ENCODE data around the gene C1S.
"Not testable (repeated sequence)": the region's sequence is repeated elsewhere in the genome, so short reads cannot be mapped to it uniquely, and the experiment has no call there.

The C1S gene

GRCh38 chr12:7035463-7035862 lies 25.1 kb upstream of the C1S start:
- Histone ChIP-seq H3K4me2 (ENCODE audit: low read depth, low read length, poor library complexity, severe bottlenecking) (no peak overlapping the region), H4K20me1 (ENCODE audit: insufficient read depth, low read length, poor library complexity, severe bottlenecking) (no peaks in the 10 kb centered on the region), H2AFZ (ENCODE audit: low read length) (no peak overlapping the region), H3K36me3 (ENCODE audit: insufficient read depth, low read length) (no peaks in the 10 kb centered on the region), H3K9ac (ENCODE audit: low read depth, low read length, poor library complexity, severe bottlenecking) (no peak overlapping the region), H3K79me2 (ENCODE audit: insufficient read depth, low read length) (no peaks in the 10 kb centered on the region), H3K27me3 (ENCODE audit: insufficient read depth, low read length, poor library complexity, severe bottlenecking) (no peaks in the 10 kb centered on the region), H3K9me2 (replicated peaks; ENCODE audit: low read depth, low read length) (no peaks in the 10 kb centered on the region), H3K4me1 (ENCODE audit: insufficient read depth, low read length, poor library complexity, severe bottlenecking) (peaks cover 4% of the 10 kb centered on the region), H3F3A (ENCODE audit: low read depth) (no peaks in the 10 kb centered on the region), H3K9me3 (ENCODE audit: insufficient read depth, low read depth, low read length) (no peaks in the 10 kb centered on the region), H3K4me3 (ENCODE audit: low read length, poor library complexity, severe bottlenecking) (no peak overlapping the region)
- TF ChIP-seq CTCF (conservative IDR thresholded peaks at IDR 0.05; ENCODE audit: low read length) (no peak), EZH2phosphoT487 (IDR thresholded peaks at IDR 0.05; ENCODE audit: borderline replicate concordance) (no peak)

DNA sequence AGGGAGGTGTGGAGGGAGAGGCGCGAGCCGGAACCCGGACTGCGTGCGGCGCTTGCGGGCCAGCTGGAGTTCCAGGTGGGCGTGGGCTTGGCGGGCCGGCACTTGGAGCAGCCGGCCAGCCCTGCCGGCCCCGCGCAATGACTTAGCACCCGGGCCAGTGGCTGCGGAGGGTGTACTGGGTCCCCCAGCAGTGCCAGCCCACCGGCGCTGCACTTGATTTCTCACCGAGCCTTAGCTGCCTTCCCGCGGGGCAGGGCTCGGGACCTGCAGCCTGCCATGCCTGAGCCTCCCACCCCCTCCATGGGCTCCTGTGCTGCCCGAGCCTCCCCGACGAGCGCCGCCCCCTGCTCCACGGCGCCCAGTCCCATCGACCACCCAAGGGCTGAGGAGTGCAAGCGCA lies 23.1 kb upstream of the C1S start:
- not testable (repeated sequence) for H3K9me2 ChIP-seq (replicated peaks; ENCODE audit: low read depth, low read length); H3K4me2 ChIP-seq (ENCODE audit: low read depth, low read length, poor library complexity, severe bottlenecking); H3K27me3 ChIP-seq (ENCODE audit: insufficient read depth, low read length, poor library complexity, severe bottlenecking); H3K36me3 ChIP-seq (ENCODE audit: insufficient read depth, low read length); H3K4me1 ChIP-seq (ENCODE audit: insufficient read depth, low read length, poor library complexity, severe bottlenecking); H3F3A ChIP-seq (ENCODE audit: low read depth); H3K9me3 ChIP-seq (ENCODE audit: insufficient read depth, low read depth, low read length); H3K4me3 ChIP-seq (ENCODE audit: low read length, poor library complexity, severe bottlenecking); H3K9ac ChIP-seq (ENCODE audit: low read depth, low read length, poor library complexity, severe bottlenecking); H3K79me2 ChIP-seq (ENCODE audit: insufficient read depth, low read length); H2AFZ ChIP-seq (ENCODE audit: low read length); H4K20me1 ChIP-seq (ENCODE audit: insufficient read depth, low read length, poor library complexity, severe bottlenecking)

DNA sequence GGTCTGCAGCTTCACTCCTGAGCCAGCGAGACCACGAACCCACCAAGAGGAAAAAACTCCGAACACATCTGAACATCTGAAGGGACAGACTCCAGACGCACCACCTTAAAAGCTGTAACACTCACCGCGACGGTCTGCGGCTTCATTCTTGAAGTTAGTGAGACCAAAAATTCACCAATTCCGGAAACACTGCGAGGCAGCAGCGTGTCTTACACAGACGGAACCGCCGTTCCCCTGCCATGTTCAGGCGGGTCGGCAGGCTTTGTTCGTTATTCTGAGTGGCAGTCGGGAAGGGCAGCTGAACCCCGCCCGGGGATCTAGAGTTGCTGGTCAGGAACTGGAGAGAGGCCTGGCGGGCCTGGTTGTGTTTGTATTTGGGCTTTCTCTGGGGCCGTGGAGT lies 21.9 kb upstream of the C1S start:
- no peak overlapping the region for H2AFZ ChIP-seq (ENCODE audit: low read length)
- H3K9me3 ChIP-seq (ENCODE audit: insufficient read depth, low read depth, low read length) = no peaks in the 10 kb centered on the region
- H3K4me1 ChIP-seq (ENCODE audit: insufficient read depth, low read length, poor library complexity, severe bottlenecking) = peaks cover 4% of the 10 kb centered on the region
- no peak overlapping the region for H3K9ac ChIP-seq (ENCODE audit: low read depth, low read length, poor library complexity, severe bottlenecking)
- H3K27me3 ChIP-seq (ENCODE audit: insufficient read depth, low read length, poor library complexity, severe bottlenecking) = no peaks in the 10 kb centered on the region
- H4K20me1 ChIP-seq (ENCODE audit: insufficient read depth, low read length, poor library complexity, severe bottlenecking) = no peaks in the 10 kb centered on the region
- TF ChIP-seq EZH2phosphoT487 (IDR thresholded peaks at IDR 0.05; ENCODE audit: borderline replicate concordance) (no peak), CTCF (conservative IDR thresholded peaks at IDR 0.05; ENCODE audit: low read length) (no peak)
- H3K79me2 ChIP-seq (ENCODE audit: insufficient read depth, low read length) = no peaks in the 10 kb centered on the region
- H3F3A ChIP-seq (ENCODE audit: low read depth) = no peaks in the 10 kb centered on the region
- no peaks in the 10 kb centered on the region for H3K36me3 ChIP-seq (ENCODE audit: insufficient read depth, low read length)
- no peak overlapping the region for H3K4me3 ChIP-seq (ENCODE audit: low read length, poor library complexity, severe bottlenecking)
- no peak overlapping the region for H3K4me2 ChIP-seq (ENCODE audit: low read depth, low read length, poor library complexity, severe bottlenecking)
- H3K9me2 ChIP-seq (replicated peaks; ENCODE audit: low read depth, low read length) = no peaks in the 10 kb centered on the region

DNA sequence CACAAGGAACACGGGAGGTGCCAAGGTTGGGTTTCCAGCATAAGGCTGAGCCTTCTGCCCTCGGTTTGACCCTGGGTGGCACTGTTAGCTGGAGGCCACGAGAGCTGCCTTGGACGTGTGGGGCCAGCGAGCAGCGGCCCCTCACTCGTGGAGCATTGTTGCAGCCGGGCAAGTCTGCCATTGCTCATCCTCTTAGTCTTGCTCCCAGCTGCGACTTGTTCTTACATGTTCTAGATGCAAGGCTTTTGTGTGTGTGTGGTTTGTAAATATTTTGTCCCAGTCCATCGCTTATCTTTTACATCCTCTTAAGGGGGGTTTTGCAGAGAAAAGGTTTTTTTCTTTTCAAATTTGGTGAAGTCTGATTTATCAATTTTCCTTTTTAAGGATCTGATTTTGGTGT lies 21.1 kb upstream of the C1S start:
- Histone ChIP-seq H3K4me3 (ENCODE audit: low read length, poor library complexity, severe bottlenecking) (no peak overlapping the region), H3K9ac (ENCODE audit: low read depth, low read length, poor library complexity, severe bottlenecking) (no peak overlapping the region), H3K36me3 (ENCODE audit: insufficient read depth, low read length) (no peaks in the 10 kb centered on the region), H3K9me2 (replicated peaks; ENCODE audit: low read depth, low read length) (no peaks in the 10 kb centered on the region), H4K20me1 (ENCODE audit: insufficient read depth, low read length, poor library complexity, severe bottlenecking) (no peaks in the 10 kb centered on the region), H3K4me1 (ENCODE audit: insufficient read depth, low read length, poor library complexity, severe bottlenecking) (peaks cover 4% of the 10 kb centered on the region), H3K4me2 (ENCODE audit: low read depth, low read length, poor library complexity, severe bottlenecking) (no peak overlapping the region), H3K79me2 (ENCODE audit: insufficient read depth, low read length) (no peaks in the 10 kb centered on the region), H3K27me3 (ENCODE audit: insufficient read depth, low read length, poor library complexity, severe bottlenecking) (no peaks in the 10 kb centered on the region), H3F3A (ENCODE audit: low read depth) (no peaks in the 10 kb centered on the region), H3K9me3 (ENCODE audit: insufficient read depth, low read depth, low read length) (no peaks in the 10 kb centered on the region), H2AFZ (ENCODE audit: low read length) (no peak overlapping the region)
- TF ChIP-seq EZH2phosphoT487 (IDR thresholded peaks at IDR 0.05; ENCODE audit: borderline replicate concordance) = no peak
- no peak for TF ChIP-seq CTCF (conservative IDR thresholded peaks at IDR 0.05; ENCODE audit: low read length)

Data from Loucy (cell line).